Ishikawa (cell line): ENCODE data around the gene TPP1.

Experiments used
- CREB1 ChIP-seq: IDR thresholded peaks from 2 replicates; pipeline ENCODE4 v1.6.1; 2012; ENCODE audit warnings: low read depth
- EP300 ChIP-seq: IDR thresholded peaks from 2 replicates; pipeline ENCODE4 v1.6.1; 2012; ENCODE audit warnings: borderline replicate concordance
- TAF1 ChIP-seq: IDR thresholded peaks from 2 replicates; pipeline ENCODE4 v1.6.1; 2012; ENCODE audit warnings: low read depth, mild to moderate bottlenecking
- TF ChIP-seq, protein P1 (sequence below): IDR thresholded peaks from 2 replicates; pipeline ENCODE4 v1.6.1; 2012
- TF ChIP-seq, protein P2 (sequence below): IDR thresholded peaks from 2 replicates; pipeline ENCODE4 v1.6.1; 2012; ENCODE audit warnings: low read depth, mild to moderate bottlenecking

DNA sequence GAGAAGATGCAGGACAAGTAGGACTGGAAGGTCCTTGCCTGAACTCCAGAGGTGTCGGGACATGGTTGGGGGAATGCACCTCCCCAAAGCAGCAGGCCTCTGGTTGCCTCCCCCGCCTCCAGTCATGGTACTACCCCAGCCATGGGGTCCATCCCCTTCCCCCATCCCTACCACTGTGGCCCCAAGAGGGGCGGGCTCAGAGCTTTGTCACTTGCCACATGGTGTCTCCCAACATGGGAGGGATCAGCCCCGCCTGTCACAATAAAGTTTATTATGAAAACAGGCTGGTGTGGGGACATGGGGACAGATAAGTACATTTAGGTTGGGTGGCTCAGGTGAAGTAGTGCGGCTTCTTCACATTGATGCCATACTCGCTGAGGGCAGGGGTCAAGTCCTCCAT is 8.6 kb downstream of the TPP1 start:
- no peak for TF ChIP-seq EP300
- TF ChIP-seq, protein P1, sequence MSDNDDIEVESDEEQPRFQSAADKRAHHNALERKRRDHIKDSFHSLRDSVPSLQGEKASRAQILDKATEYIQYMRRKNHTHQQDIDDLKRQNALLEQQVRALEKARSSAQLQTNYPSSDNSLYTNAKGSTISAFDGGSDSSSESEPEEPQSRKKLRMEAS = no peak
- TF ChIP-seq TAF1 = no peak
- no peak for TF ChIP-seq CREB1
- TF ChIP-seq, protein P2, sequence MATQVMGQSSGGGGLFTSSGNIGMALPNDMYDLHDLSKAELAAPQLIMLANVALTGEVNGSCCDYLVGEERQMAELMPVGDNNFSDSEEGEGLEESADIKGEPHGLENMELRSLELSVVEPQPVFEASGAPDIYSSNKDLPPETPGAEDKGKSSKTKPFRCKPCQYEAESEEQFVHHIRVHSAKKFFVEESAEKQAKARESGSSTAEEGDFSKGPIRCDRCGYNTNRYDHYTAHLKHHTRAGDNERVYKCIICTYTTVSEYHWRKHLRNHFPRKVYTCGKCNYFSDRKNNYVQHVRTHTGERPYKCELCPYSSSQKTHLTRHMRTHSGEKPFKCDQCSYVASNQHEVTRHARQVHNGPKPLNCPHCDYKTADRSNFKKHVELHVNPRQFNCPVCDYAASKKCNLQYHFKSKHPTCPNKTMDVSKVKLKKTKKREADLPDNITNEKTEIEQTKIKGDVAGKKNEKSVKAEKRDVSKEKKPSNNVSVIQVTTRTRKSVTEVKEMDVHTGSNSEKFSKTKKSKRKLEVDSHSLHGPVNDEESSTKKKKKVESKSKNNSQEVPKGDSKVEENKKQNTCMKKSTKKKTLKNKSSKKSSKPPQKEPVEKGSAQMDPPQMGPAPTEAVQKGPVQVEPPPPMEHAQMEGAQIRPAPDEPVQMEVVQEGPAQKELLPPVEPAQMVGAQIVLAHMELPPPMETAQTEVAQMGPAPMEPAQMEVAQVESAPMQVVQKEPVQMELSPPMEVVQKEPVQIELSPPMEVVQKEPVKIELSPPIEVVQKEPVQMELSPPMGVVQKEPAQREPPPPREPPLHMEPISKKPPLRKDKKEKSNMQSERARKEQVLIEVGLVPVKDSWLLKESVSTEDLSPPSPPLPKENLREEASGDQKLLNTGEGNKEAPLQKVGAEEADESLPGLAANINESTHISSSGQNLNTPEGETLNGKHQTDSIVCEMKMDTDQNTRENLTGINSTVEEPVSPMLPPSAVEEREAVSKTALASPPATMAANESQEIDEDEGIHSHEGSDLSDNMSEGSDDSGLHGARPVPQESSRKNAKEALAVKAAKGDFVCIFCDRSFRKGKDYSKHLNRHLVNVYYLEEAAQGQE = no peak
